Left lung (tissue), 10 donors: Measurements from ENCODE around the gene PAFAH1B1. TPM values are rescaled to one million over a fixed set of nuclear protein-coding genes. Genes with fewer than 3 reads are reported as not detected.

ENCODE experiments used
- ATAC-seq: fragments of 200-7000 bp; cut with Tn5 transposase; one replicate; pipeline ENCODE4 v1.9.1; 2020; ENCODE audit warnings: moderate library complexity
- DNase-seq, 4 donors: peaks; one replicate each; pipeline ENCODE4 v3.0.0-alpha.2; 2013 to 2020
- H3K27ac ChIP-seq, 2 donors: fragments of 200-600 bp; sonication (generic) in 1 of 2; one replicate each; pipeline versions ENCODE4 v1.5.0 to v1.8.0; 2020 to 2021
- H3K27me3 ChIP-seq, 2 donors: fragments of 200-600 bp; sonication (generic) in 1 of 2; one replicate each; pipeline versions ENCODE4 v1.5.0 to v1.8.0; 2020 to 2021
- H3K36me3 ChIP-seq, 2 donors: fragments of 200-600 bp; sonication (generic) in 1 of 2; one replicate each; pipeline versions ENCODE4 v1.5.0 to v1.8.0; 2020 to 2021
- H3K4me1 ChIP-seq, 2 donors: fragments of 200-600 bp; one replicate each; pipeline ENCODE4 v1.8.0; 2021
- H3K4me3 ChIP-seq, 2 donors: fragments of 200-600 bp; sonication (generic) in 1 of 2; one replicate each; pipeline versions ENCODE4 v1.5.0 to v1.8.0; 2020 to 2021; ENCODE audit warnings: mild to moderate bottlenecking in 1 of 2
- H3K9me3 ChIP-seq, 2 donors: fragments of 200-600 bp; sonication (generic) in 1 of 2; one replicate each; pipeline versions ENCODE4 v1.5.0 to v1.8.0; 2020 to 2021
- CTCF ChIP-seq, 2 donors: fragments of 200-600 bp; sonication (generic) in 1 of 2; IDR thresholded peaks; one replicate each; pipeline versions ENCODE4 v1.5.0 to v1.8.0; 2021; ENCODE audit warnings: antibody characterized with exemption in 2 of 2
- intact Hi-C, 2 donors: fragments of 100-400 bp; cut with DNase I; formaldehyde crosslinking; loops; one replicate each; pipeline versions ENCODE4 v1.11.2 to v1.14.2; 2022
- polyA plus RNA-seq, 6 donors: library from polyadenylated mRNA; unstranded; fragments of 120-200 nt; gene quantifications; one replicate each; pipeline ENCODE4 v1.2.1, GENCODE V29; 2013; ENCODE audit not compliant: insufficient read length in 6 of 6
- total RNA-seq, 2 donors: library from RNA; stranded (reverse); fragmentation: NEBNext Ultra II Directional; extraction: Animal tissue kit (Norgen Biotek cat#: 25700); gene quantifications; one replicate each; pipeline ENCODE4 v1.2.1, GENCODE V29; 2021
- donor health status: DM: no; HTN: yes; CAD: no.
- donor health status: DM: no; HTN: no; CAD: no.

PAFAH1B1 gene
- total and polyA plus RNA-seq, 8 donors: 135 to 188 (median 151) TPM

DNA sequence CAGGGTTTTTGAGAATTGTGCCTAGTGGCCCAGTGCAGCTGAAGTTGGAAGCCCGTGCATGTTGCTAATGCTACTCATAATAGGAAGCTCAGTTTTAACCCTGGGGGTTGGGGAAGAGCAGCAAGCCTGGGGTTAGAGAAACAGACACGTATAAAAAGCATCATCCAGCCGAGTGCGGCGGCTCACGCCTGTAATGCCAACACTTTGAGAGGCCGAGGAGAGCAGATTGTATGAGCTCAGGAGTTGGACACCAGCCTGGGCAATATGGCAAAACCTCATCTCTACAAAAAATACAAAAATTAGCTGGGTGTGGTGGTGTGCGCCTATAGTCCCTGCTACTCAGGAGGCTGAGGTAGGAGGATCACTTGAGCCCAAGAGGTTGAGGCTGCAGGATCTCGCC lies 120.4 kb downstream of the PAFAH1B1 start:
- DNase-seq (no peak), ATAC-seq (no peak)
- no peak overlapping the region for H3K27ac ChIP-seq
- TF ChIP-seq CTCF (IDR thresholded peaks at IDR 0.05): no peak
- intact Hi-C loops: no loop called here
- H3K4me1 ChIP-seq: peaks cover 28 to 41% of the 10 kb centered on the region in 2 donors
- no peaks in the 10 kb centered on the region for H3K9me3 ChIP-seq
- no peaks in the 10 kb centered on the region for H3K36me3 ChIP-seq
- H3K4me3 ChIP-seq: no peak overlapping the region
- H3K27me3 ChIP-seq: no peaks in the 10 kb centered on the region

- intact Hi-C loops: no loop called here
- TF ChIP-seq CTCF (IDR thresholded peaks at IDR 0.05): no peak
- no peak for ATAC-seq
- DNase-seq: no peak
- H3K27me3 ChIP-seq: no peaks in the 10 kb centered on the region
- no peaks in the 10 kb centered on the region for H3K9me3 ChIP-seq
- H3K36me3 ChIP-seq: no peaks in the 10 kb centered on the region
- H3K4me1 ChIP-seq: peaks cover 9 to 19% of the 10 kb centered on the region in 2 donors
- H3K27ac ChIP-seq: no peak overlapping the region
- no peak overlapping the region for H3K4me3 ChIP-seq
These were observed 123.2 kb downstream of the PAFAH1B1 start for GRCh38 chr17:2716649-2717048.

- Histone ChIP-seq H3K27me3 (peaks cover 0 to 16% of the 10 kb centered on the region in 2 donors), H3K4me1 (peaks cover 0 to 4% of the 10 kb centered on the region in 2 donors), H3K9me3 (no peaks in the 10 kb centered on the region), H3K36me3 (no peaks in the 10 kb centered on the region), H3K27ac (no peak overlapping the region), H3K4me3 (no peak overlapping the region)
- intact Hi-C loops: no loop called here
- ATAC-seq: no peak
- DNase-seq: no peak
- TF ChIP-seq CTCF (IDR thresholded peaks at IDR 0.05): no peak
These were observed 124.9 kb downstream of the PAFAH1B1 start for GRCh38 chr17:2718150-2718938.

- intact Hi-C loops: no loop called here
- peaks cover 8 to 30% of the 10 kb centered on the region in 2 donors for H3K27me3 ChIP-seq
- no peaks in the 10 kb centered on the region for H3K9me3 ChIP-seq
- ATAC-seq (no peak), DNase-seq (no peak)
- TF ChIP-seq CTCF (IDR thresholded peaks at IDR 0.05): no peak
- H3K36me3 ChIP-seq: no peaks in the 10 kb centered on the region
- no peak overlapping the region for H3K27ac ChIP-seq
- H3K4me3 ChIP-seq: no peak overlapping the region
- H3K4me1 ChIP-seq: peaks cover 0 to 13% of the 10 kb centered on the region in 2 donors
These were observed 126.4 kb downstream of the PAFAH1B1 start for GRCh38 chr17:2719861-2720260.

DNA sequence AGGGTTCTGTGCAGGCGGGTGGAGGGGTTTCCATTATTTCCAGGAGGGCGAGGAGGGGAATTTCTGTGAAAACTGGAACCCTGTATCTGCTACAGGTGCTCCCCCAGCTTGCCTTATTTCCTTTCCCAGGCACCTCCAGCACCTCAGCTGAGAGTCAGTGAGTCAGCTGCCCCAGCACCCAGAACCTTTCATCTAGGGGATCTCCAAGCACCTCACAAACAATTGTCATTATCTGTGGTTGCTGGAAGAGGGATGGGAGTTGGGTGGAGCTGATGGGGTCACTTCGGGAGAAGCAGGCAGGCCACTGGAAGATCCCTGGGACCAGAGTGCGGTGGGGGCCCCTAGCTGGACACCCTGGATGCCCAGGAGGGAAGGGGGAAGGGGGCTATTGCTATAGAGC lies 128.1 kb downstream of the PAFAH1B1 start:
- Histone ChIP-seq H3K27ac (no peak overlapping the region), H3K4me1 (peaks cover 0 to 15% of the 10 kb centered on the region in 2 donors), H3K4me3 (no peak overlapping the region), H3K27me3 (peaks cover 12 to 47% of the 10 kb centered on the region in 2 donors), H3K36me3 (no peaks in the 10 kb centered on the region), H3K9me3 (no peaks in the 10 kb centered on the region)
- intact Hi-C loops: no loop called here
- TF ChIP-seq CTCF (IDR thresholded peaks at IDR 0.05): no peak
- no peak for ATAC-seq
- no peak for DNase-seq
